Measurements from ENCODE around the gene LRRC27. TPM values are rescaled to one million over a fixed set of nuclear protein-coding genes. Genes with fewer than 3 reads are reported as not detected.

LRRC27 gene
- polyA plus RNA-seq, 3 donors = 26.3 to 31.9 (median 26.8) TPM

- DNase-seq (ENCODE audit: extremely low read depth in 1 of 11, low read depth in 9 of 11, low spot score in 4 of 11) = no peak
Observed at GRCh38 chr10:132392184-132392800, 60.3 kb downstream of the LRRC27 start.

- DNase-seq (ENCODE audit: extremely low read depth in 1 of 11, low read depth in 9 of 11, low spot score in 4 of 11) = no peak
Observed at GRCh38 chr10:132392811-132393694, 61.1 kb downstream of the LRRC27 start.

GRCh38 chr10:132393695-132394181 lies 61.7 kb downstream of the LRRC27 start:
- DNase-seq (ENCODE audit: extremely low read depth in 1 of 11, low read depth in 9 of 11, low spot score in 4 of 11) = no peak

GRCh38 chr10:132394201-132394811 lies 62.3 kb downstream of the LRRC27 start:
- no peak for DNase-seq (ENCODE audit: extremely low read depth in 1 of 11, low read depth in 9 of 11, low spot score in 4 of 11)

- no peak for DNase-seq (ENCODE audit: extremely low read depth in 1 of 11, low read depth in 9 of 11, low spot score in 4 of 11)
Observed at GRCh38 chr10:132394936-132395703, 63.1 kb downstream of the LRRC27 start.

- no peak for DNase-seq (ENCODE audit: extremely low read depth in 1 of 11, low read depth in 9 of 11, low spot score in 4 of 11)
Observed at GRCh38 chr10:132395704-132396493, 63.9 kb downstream of the LRRC27 start.

- DNase-seq (ENCODE audit: extremely low read depth in 1 of 11, low read depth in 9 of 11, low spot score in 4 of 11) = peak in 3 of 11 donors; percentile 48 to 69 (median 63)
Observed at GRCh38 chr10:132396494-132397035, 64.6 kb downstream of the LRRC27 start.

GRCh38 chr10:132397036-132397541 lies 65.1 kb downstream of the LRRC27 start, which contains the start of gene PWWP2B:
PWWP2B (plus strand) TSS chr10:132397200; CDS start chr10:132397227, 27 bp downstream.
- no peak for DNase-seq (ENCODE audit: extremely low read depth in 1 of 11, low read depth in 9 of 11, low spot score in 4 of 11)

GRCh38 chr10:132397671-132398565 lies 65.9 kb downstream of the LRRC27 start:
- no peak for DNase-seq (ENCODE audit: extremely low read depth in 1 of 11, low read depth in 9 of 11, low spot score in 4 of 11)

GRCh38 chr10:132398566-132398991 lies 66.6 kb downstream of the LRRC27 start:
- no peak for DNase-seq (ENCODE audit: extremely low read depth in 1 of 11, low read depth in 9 of 11, low spot score in 4 of 11)

- DNase-seq (ENCODE audit: extremely low read depth in 1 of 11, low read depth in 9 of 11, low spot score in 4 of 11) = no peak
Observed at GRCh38 chr10:132399117-132400035, 67.4 kb downstream of the LRRC27 start.

- no peak for DNase-seq (ENCODE audit: extremely low read depth in 1 of 11, low read depth in 9 of 11, low spot score in 4 of 11)
Observed at GRCh38 chr10:132400041-132400546, 68.1 kb downstream of the LRRC27 start.

GRCh38 chr10:132400547-132401151 lies 68.7 kb downstream of the LRRC27 start:
- DNase-seq (ENCODE audit: extremely low read depth in 1 of 11, low read depth in 9 of 11, low spot score in 4 of 11) = no peak

- no peak for DNase-seq (ENCODE audit: extremely low read depth in 1 of 11, low read depth in 9 of 11, low spot score in 4 of 11)
Observed at GRCh38 chr10:132401401-132402118, 69.6 kb downstream of the LRRC27 start.

Data from renal cortex interstitium (tissue), 11 donors.